Trophoblast cell (in vitro differentiated cells and primary cell): ENCODE data around the gene CARD16.
"Not testable (repeated sequence)": the region's sequence is repeated elsewhere in the genome, so short reads cannot be mapped to it uniquely, and the experiment has no call there.

ENCODE experiments used
- DNase-seq, 2 donors: peaks; one replicate each; pipeline ENCODE4 v3.0.0-alpha.2; 2016
- H2AFZ ChIP-seq: 2 replicates; pipeline ENCODE4 v1.6.1; 2013; ENCODE audit warnings: low read length, moderate library complexity, mild to moderate bottlenecking; ENCODE audit not compliant: insufficient read depth, poor library complexity
- H2AK5ac ChIP-seq: 2 replicates; pipeline ENCODE4 v1.6.1; 2013; ENCODE audit warnings: mild to moderate bottlenecking, low read length
- H2BK120ac ChIP-seq: 2 replicates; pipeline ENCODE4 v1.6.1; 2013; ENCODE audit warnings: low read length, mild to moderate bottlenecking, moderate library complexity; ENCODE audit not compliant: insufficient read depth, poor library complexity
- H2BK12ac ChIP-seq: 2 replicates; pipeline ENCODE4 v1.6.1; 2013; ENCODE audit warnings: mild to moderate bottlenecking, low read length, moderate library complexity
- H2BK5ac ChIP-seq: 2 replicates; pipeline ENCODE4 v1.6.1; 2013; ENCODE audit warnings: low read length, low read depth, moderate library complexity, mild to moderate bottlenecking; ENCODE audit not compliant: poor library complexity
- H3K14ac ChIP-seq: 2 replicates; pipeline ENCODE4 v1.6.1; 2013; ENCODE audit warnings: mild to moderate bottlenecking, low read length
- H3K18ac ChIP-seq: 2 replicates; pipeline ENCODE4 v1.6.1; 2013; ENCODE audit warnings: mild to moderate bottlenecking, low read length
- H3K23ac ChIP-seq: 2 replicates; pipeline ENCODE4 v1.6.1; 2013; ENCODE audit warnings: low read length
- H3K27ac ChIP-seq: 2 replicates; pipeline ENCODE4 v1.5.1; 2013; ENCODE audit warnings: low read depth, mild to moderate bottlenecking, inconsistent platforms, low read length, moderate library complexity
- H3K27me3 ChIP-seq: 2 replicates; pipeline ENCODE4 v1.6.1; 2013; ENCODE audit warnings: inconsistent platforms, mild to moderate bottlenecking, low read length, moderate library complexity; ENCODE audit not compliant: insufficient read depth
- H3K36me3 ChIP-seq, 2 experiments: 1 replicate in 1 of 2; 2 replicates in 1 of 2; pipeline ENCODE4 v1.6.1; 2013; ENCODE audit warnings: low read length in 2 of 2, mild to moderate bottlenecking in 2 of 2, moderate library complexity in 1 of 2; ENCODE audit not compliant: insufficient read depth in 2 of 2, control insufficient read depth in 1 of 2
- H3K4ac ChIP-seq: 2 replicates; pipeline ENCODE4 v1.6.1; 2013; ENCODE audit warnings: low read depth, mild to moderate bottlenecking, low read length, moderate library complexity
- H3K4me1 ChIP-seq, 2 experiments: 1 replicate in 1 of 2; 2 replicates in 1 of 2; pipeline ENCODE4 v1.6.1; 2013; ENCODE audit warnings: low read length in 2 of 2, mild to moderate bottlenecking in 2 of 2, moderate library complexity in 1 of 2; ENCODE audit not compliant: insufficient read depth in 2 of 2, control insufficient read depth in 1 of 2
- H3K4me2 ChIP-seq: 2 replicates; pipeline ENCODE4 v1.6.1; 2013; ENCODE audit warnings: inconsistent platforms, mild to moderate bottlenecking, low read length, moderate library complexity
- H3K4me3 ChIP-seq: 2 replicates; pipeline ENCODE4 v1.5.1; 2013; ENCODE audit warnings: mild to moderate bottlenecking, low read depth, low read length, inconsistent platforms
- H3K79me1 ChIP-seq: one replicate; pipeline ENCODE4 v1.6.1; 2013; ENCODE audit warnings: low read length
- H3K79me2 ChIP-seq: 2 replicates; pipeline ENCODE4 v1.6.1; 2013; ENCODE audit warnings: low read length, mild to moderate bottlenecking; ENCODE audit not compliant: control insufficient read depth, insufficient read depth, poor library complexity
- H3K9ac ChIP-seq: 2 replicates; pipeline ENCODE4 v1.6.1; 2013; ENCODE audit warnings: mild to moderate bottlenecking, low read length
- H3K9me3 ChIP-seq: 2 replicates; pipeline ENCODE4 v1.6.1; 2013; ENCODE audit warnings: low read depth, mild to moderate bottlenecking, control low read depth, inconsistent platforms, low read length; ENCODE audit not compliant: insufficient read depth
- H4K12ac ChIP-seq: 2 replicates; pipeline ENCODE4 v1.6.1; 2013; ENCODE audit warnings: low read depth, mild to moderate bottlenecking, low read length, moderate library complexity
- H4K8ac ChIP-seq: 2 replicates; pipeline ENCODE4 v1.6.1; 2013; ENCODE audit warnings: low read depth, mild to moderate bottlenecking, low read length, moderate library complexity
- H4K91ac ChIP-seq: one replicate; pipeline ENCODE4 v1.6.1; 2013; ENCODE audit warnings: low read depth, mild to moderate bottlenecking, low read length, moderate library complexity
- WGBS: extraction: QIAGEN DNeasy Blood & Tissue Kit; methylation state at CpG from one replicate; pipeline ENCODE4 v1.1.7; 2013; ENCODE audit warnings: missing lambda C conversion rate; ENCODE audit not compliant: insufficient read length, insufficient coverage; ENCODE audit errors: extremely low coverage; 5-methylcytosine and 5-hydroxymethylcytosine counted together

CARD16 gene

GRCh38 chr11:105069749-105070148, 24.6 kb upstream of the CARD16 start:
- not testable (repeated sequence) for H2BK120ac ChIP-seq, H3K4me3 ChIP-seq, H2AK5ac ChIP-seq, H3K27ac ChIP-seq, H3K4me2 ChIP-seq, H3K14ac ChIP-seq, H3K9me3 ChIP-seq, H3K79me1 ChIP-seq, DNase-seq, H3K36me3 ChIP-seq, H2BK5ac ChIP-seq, H3K4ac ChIP-seq, H3K27me3 ChIP-seq, H2AFZ ChIP-seq, H4K8ac ChIP-seq, H3K23ac ChIP-seq, H3K18ac ChIP-seq, H2BK12ac ChIP-seq, H3K9ac ChIP-seq, H4K91ac ChIP-seq, H3K79me2 ChIP-seq, H3K4me1 ChIP-seq, H4K12ac ChIP-seq
- no CpG with 5 or more reads among the region's 2 CpGs for WGBS

GRCh38 chr11:105063245-105063941, 18.3 kb upstream of the CARD16 start:
- H3K4ac ChIP-seq, H3K27me3 ChIP-seq, H3K4me3 ChIP-seq, H2BK5ac ChIP-seq, H3K36me3 ChIP-seq, H3K9me3 ChIP-seq, H2AK5ac ChIP-seq, H2AFZ ChIP-seq, H2BK120ac ChIP-seq, H3K4me1 ChIP-seq, H3K23ac ChIP-seq, H3K18ac ChIP-seq, H4K12ac ChIP-seq, H3K79me2 ChIP-seq, H4K8ac ChIP-seq, H3K9ac ChIP-seq, H3K79me1 ChIP-seq, H2BK12ac ChIP-seq, H4K91ac ChIP-seq, H3K14ac ChIP-seq, DNase-seq: not testable (repeated sequence)
- Histone ChIP-seq H3K4me2 (peak overlapping the region; percentile 10), H3K27ac (peak overlapping the region; percentile 10)
- no CpG with 5 or more reads among the region's 9 CpGs for WGBS

GRCh38 chr11:105057432-105057831, 12.3 kb upstream of the CARD16 start:
- no CpG with 5 or more reads among the region's 4 CpGs for WGBS
- Histone ChIP-seq H3K4me3 (no peak overlapping the region), H3K9ac (no peak overlapping the region)

GRCh38 chr11:105056446-105056845, 11.3 kb upstream of the CARD16 start:
- Histone ChIP-seq H3K9ac (no peak overlapping the region), H3K18ac (no peak overlapping the region), H3K79me1 (no peaks in the 10 kb centered on the region), H3K27ac (no peak overlapping the region), H3K23ac (no peak overlapping the region), H2BK12ac (no peak overlapping the region), H3K14ac (no peak overlapping the region), H2BK120ac (no peak overlapping the region), H3K9me3 (no peaks in the 10 kb centered on the region), H2AFZ (no peak overlapping the region), H2BK5ac (no peak overlapping the region), H3K4me2 (no peak overlapping the region), H3K4me1 (no peaks in the 10 kb centered on the region), H3K4me3 (no peak overlapping the region), H4K8ac (no peak overlapping the region), H3K27me3 (no peaks in the 10 kb centered on the region), H3K4ac (no peak overlapping the region), H2AK5ac (no peak overlapping the region), H3K36me3 (no peaks in the 10 kb centered on the region), H3K79me2 (no peaks in the 10 kb centered on the region), H4K12ac (no peak overlapping the region), H4K91ac (no peak overlapping the region)
- no CpG with 5 or more reads among the region's 1 CpG for WGBS
- no peak for DNase-seq

More at GRCh38 chr11:105057432-105057831, 12.3 kb upstream of the CARD16 start:
- Histone ChIP-seq H2BK5ac (no peak overlapping the region), H3K4me1 (no peaks in the 10 kb centered on the region), H4K8ac (no peak overlapping the region), H4K12ac (no peak overlapping the region), H3K18ac (no peak overlapping the region), H3K79me1 (no peaks in the 10 kb centered on the region), H4K91ac (no peak overlapping the region), H2AFZ (no peak overlapping the region), H2AK5ac (no peak overlapping the region), H3K27ac (no peak overlapping the region), H3K79me2 (no peaks in the 10 kb centered on the region), H3K4me2 (no peak overlapping the region), H3K9me3 (no peaks in the 10 kb centered on the region), H2BK120ac (no peak overlapping the region), H3K27me3 (no peaks in the 10 kb centered on the region), H2BK12ac (no peak overlapping the region), H3K14ac (no peak overlapping the region), H3K4ac (no peak overlapping the region), H3K36me3 (no peaks in the 10 kb centered on the region), H3K23ac (no peak overlapping the region)
- no peak for DNase-seq
